GM12878 (cell line): ENCODE results near the gene ZNF618. TPM values are rescaled to one million over a fixed set of nuclear protein-coding genes. Genes with fewer than 3 reads are reported as not detected.

Experiments used
- ATAC-seq: fragments of 200-7000 bp; cut with Tn5 transposase; 3 replicates; pipeline ENCODE4 v1.9.1; 2020; ENCODE audit warnings: mild to moderate bottlenecking, moderate library complexity
- BruUV-seq: library from RNA; stranded (reverse); fragments of 400-500 nt; replicated peaks from 2 replicates; lab custom pipeline; 2021; lab: Mats Ljungman, UMichigan
- CTCF ChIA-PET: fragments of 300-600 bp; sonication (Branson Sonifier 250); formaldehyde crosslinking; extraction: SDS; loops from one replicate; lab custom pipeline; 2021; ENCODE audit warnings: inconsistent platforms; lab: Yijun Ruan, JAX
- POLR2A ChIA-PET: fragments of 350-600 bp; formaldehyde crosslinking; extraction: SDS; loops from one replicate; lab custom pipeline; 2021; ENCODE audit warnings: inconsistent platforms; lab: Charles Lee
- RAD21 ChIA-PET: fragments of 300-600 bp; sonication (Branson Sonifier 250); formaldehyde crosslinking; loops from one replicate; lab custom pipeline; 2023; ENCODE audit warnings: antibody characterized with exemption; ENCODE audit not compliant: unreplicated experiment; lab: Charles Lee
- SMC1A ChIA-PET: fragments of 300-600 bp; sonication (Branson Sonifier 250); formaldehyde crosslinking; loops from one replicate; lab custom pipeline; 2023; ENCODE audit not compliant: unreplicated experiment, uncharacterized antibody; lab: Charles Lee
- DNase-seq: peaks from one replicate; pipeline ENCODE4 v3.0.0-alpha.2; 2011; ENCODE audit warnings: low read depth, low spot score
- FAIRE-seq: peaks from 3 replicates; lab custom pipeline; 2011; peaks lifted over from hg19 to GRCh38; lab: Jason Lieb, UNC
- H2AFZ ChIP-seq: 2 replicates; pipeline ENCODE4 v1.6.0; 2011; ENCODE audit warnings: low read depth, low read length, control low read depth; ENCODE audit not compliant: control insufficient read depth
- H3K27ac ChIP-seq: 2 replicates; pipeline ENCODE4 v1.5.1; 2011; ENCODE audit warnings: control low read depth; ENCODE audit not compliant: control insufficient read depth, insufficient read depth
- H3K27me3 ChIP-seq, 2 experiments: replicated peaks in 1 of 2; 2 replicates each; pipeline versions ENCODE4 v1.6.0 to v1.6.1; 2011; ENCODE audit warnings: low read length in 1 of 2; ENCODE audit not compliant: control insufficient read depth in 2 of 2, insufficient read depth in 2 of 2
- H3K36me3 ChIP-seq, 2 experiments: 2 replicates each; pipeline ENCODE4 v1.5.1; 2011; ENCODE audit warnings: low read length in 1 of 2; ENCODE audit not compliant: control insufficient read depth in 2 of 2, insufficient read depth in 2 of 2
- H3K4me1 ChIP-seq: 2 replicates; pipeline ENCODE4 v1.6.1; 2011; ENCODE audit warnings: mild to moderate bottlenecking, low read length, moderate library complexity, mixed read lengths; ENCODE audit not compliant: control insufficient read depth, insufficient read depth
- H3K4me2 ChIP-seq: 2 replicates; pipeline ENCODE4 v1.6.0; 2011; ENCODE audit warnings: control low read depth; ENCODE audit not compliant: control insufficient read depth, insufficient read depth
- H3K4me3 ChIP-seq: fragments of 200-600 bp; sonication (generic); 2 replicates; pipeline ENCODE4 v1.5.1; 2016
- H3K79me2 ChIP-seq: 2 replicates; pipeline ENCODE4 v1.6.0; 2011; ENCODE audit warnings: low read length; ENCODE audit not compliant: control insufficient read depth, insufficient read depth
- H3K9ac ChIP-seq: 2 replicates; pipeline ENCODE4 v1.8.0; 2011; ENCODE audit warnings: low read length, control low read depth, mixed read lengths; ENCODE audit not compliant: control insufficient read depth, insufficient read depth
- H3K9me3 ChIP-seq: replicated peaks from 3 replicates; pipeline ENCODE4 v1.5.1; 2011; ENCODE audit warnings: mild to moderate bottlenecking, low read length; ENCODE audit not compliant: control insufficient read depth, insufficient read depth
- H4K20me1 ChIP-seq: 2 replicates; pipeline ENCODE4 v1.6.0; 2011; ENCODE audit not compliant: control insufficient read depth, insufficient read depth
- ZBTB40 ChIP-seq: fragments of 450-650 bp; IDR thresholded peaks from 2 replicates; pipeline ENCODE4 v1.6.1; 2016; ENCODE audit warnings: mild to moderate bottlenecking, moderate library complexity, borderline replicate concordance
- WGBS: methylation state at CpG from one replicate; pipeline ENCODE4 v1.1.6; 2016; ENCODE audit warnings: low lambda C conversion rate; ENCODE audit not compliant: insufficient replicate concordance, insufficient coverage; ENCODE audit errors: missing lambda C conversion rate; 5-methylcytosine and 5-hydroxymethylcytosine counted together
- in situ Hi-C: fragments of 300-500 bp; cut with MboI; formaldehyde crosslinking; loops from 9 replicates; pipeline ENCODE4 v1.14.3; 2018; ENCODE audit warnings: mixed read lengths
- intact Hi-C: fragments of 100-400 bp; cut with micrococcal nuclease; formaldehyde crosslinking; loops from one replicate; pipeline ENCODE4 v1.14.2; 2022; ENCODE audit not compliant: unreplicated experiment
- polyA plus RNA-seq, 11 experiments: library from polyadenylated mRNA; depleted of rRNA in 4 of 11; unstranded in 6 of 11; stranded (reverse) in 5 of 11; fragments of >200 nt; fragmentation: Nextera tagmentation in 4 of 11; fragmentation: Illumina TruSeq in 1 of 11; extraction: Ambion mirVana in 4 of 11; extraction: Trizol in 1 of 11; gene quantifications; 1 replicate in 1 of 11; 2 replicates in 10 of 11; pipeline versions ENCODE4 v1.2.1 to v1.2.3, GENCODE V29; 2011 to 2016; ENCODE audit warnings: inconsistent platforms in 2 of 11, missing spikeins in 2 of 11, low read depth in 1 of 11
- total RNA-seq, 4 experiments: library from RNA; depleted of rRNA in 3 of 4; stranded (reverse); fragments of >200 nt in 3 of 4; fragmentation: Illumina TruSeq in 1 of 4; extraction: Trizol in 1 of 4; gene quantifications; 2 replicates each; pipeline versions ENCODE4 v1.2.1 to v1.2.3, GENCODE V29; 2013 to 2021

ZNF618 gene
- total and polyA plus RNA-seq, 10 of the 15 experiments (the other 5 are each of a cell fraction or from before 2014, with no cell fraction given) = 0.01 to 0.24 (median 0.06) TPM; not detected in 2

- H3K4me1 ChIP-seq = no peaks in the 10 kb centered on the region
- FAIRE-seq = no peak
- ChIA-PET SMC1A (no interaction called here), POLR2A (no interaction called here), CTCF (no interaction called here), RAD21 (no interaction called here)
- peaks cover 0 to 4% of the 10 kb centered on the region in 2 experiments; a peak in 1 of 4 replicates for H3K27me3 ChIP-seq
- in situ Hi-C loops (loop anchor here (25.0 kb wide), 1 partner anchor 586 kb away; the partner anchor contains the start of gene RGS3), intact Hi-C loops (no loop called here)
- H3K79me2 ChIP-seq = no peaks in the 10 kb centered on the region
- no peaks in the 10 kb centered on the region for H3K9me3 ChIP-seq
- WGBS = 64% methylated on average over 41 of the region's 44 CpGs
- H3K27ac ChIP-seq = no peak overlapping the region
- no peak for DNase-seq
- no peak overlapping the region for H3K4me3 ChIP-seq
- H3K36me3 ChIP-seq = no peaks in the 10 kb centered on the region
- BruUV-seq = no TSS peak
- H4K20me1 ChIP-seq = no peaks in the 10 kb centered on the region
- ATAC-seq = no peak
- H3K9ac ChIP-seq = no peak overlapping the region
- TF ChIP-seq ZBTB40 = no peak
- no peak overlapping the region for H3K4me2 ChIP-seq
- no peak overlapping the region for H2AFZ ChIP-seq
Measured at GRCh38 chr9:114048533-114049415, 172.7 kb downstream of the ZNF618 start.
